Neural cell (in vitro differentiated cells): Measurements from ENCODE around the gene CDH20. TPM values are rescaled to one million over a fixed set of nuclear protein-coding genes. Genes with fewer than 3 reads are reported as not detected.

ENCODE experiments used
- H2AFZ ChIP-seq: fragments of 200-600, 300-800 bp; sonication (generic), shearing (Covaris generic); 2 replicates; pipeline ENCODE4 v1.6.0; 2014; ENCODE audit warnings: low read depth, mild to moderate bottlenecking, antibody characterized with exemption, low read length, moderate library complexity
- H3F3A ChIP-seq: fragments of 200-600 bp; shearing (Covaris generic); 2 replicates; pipeline ENCODE4 v1.6.1; 2016; ENCODE audit warnings: mild to moderate bottlenecking, moderate library complexity, mixed read lengths, antibody characterized with exemption, low read length; ENCODE audit not compliant: insufficient read depth, poor library complexity, severe bottlenecking
- H3K27ac ChIP-seq: fragments of 200-600, 300-800 bp; sonication (generic), shearing (Covaris generic); 2 replicates; pipeline ENCODE4 v1.5.1; 2014; ENCODE audit warnings: mild to moderate bottlenecking, low read length, moderate library complexity
- H3K27me3 ChIP-seq: fragments of 300-800, 200-600 bp; sonication (generic), shearing (Covaris generic); 2 replicates; pipeline ENCODE4 v1.6.0; 2014; ENCODE audit warnings: mild to moderate bottlenecking, low read depth, low read length, moderate library complexity; ENCODE audit not compliant: insufficient read depth
- H3K36me3 ChIP-seq: fragments of 300-800, 200-600 bp; sonication (generic), shearing (Covaris generic); 2 replicates; pipeline ENCODE4 v1.5.1; 2014; ENCODE audit warnings: mild to moderate bottlenecking, antibody characterized with exemption, low read length, moderate library complexity; ENCODE audit not compliant: insufficient read depth
- H3K4me2 ChIP-seq: fragments of 300-800, 200-600 bp; sonication (generic), shearing (Covaris generic); 2 replicates; pipeline ENCODE4 v1.6.0; 2014; ENCODE audit warnings: mild to moderate bottlenecking, low read length
- H3K4me3 ChIP-seq: fragments of 300-800, 200-600 bp; sonication (generic), shearing (Covaris generic); 2 replicates; pipeline ENCODE4 v1.5.1; 2014; ENCODE audit warnings: mild to moderate bottlenecking, low read length, moderate library complexity
- H3K79me2 ChIP-seq: fragments of 200-600 bp; shearing (Covaris generic); replicated peaks from 2 replicates; pipeline ENCODE4 v1.6.0; 2014; ENCODE audit warnings: mild to moderate bottlenecking, low read length, moderate library complexity; ENCODE audit not compliant: insufficient read depth
- H3K9ac ChIP-seq: fragments of 300-800, 200-600 bp; sonication (generic), shearing (Covaris generic); 2 replicates; pipeline ENCODE4 v1.6.1; 2016; ENCODE audit warnings: mild to moderate bottlenecking, low read length, mixed read lengths
- H3K9me2 ChIP-seq: fragments of 200-600 bp; shearing (Covaris generic); 2 replicates; pipeline ENCODE4 v1.6.1; 2016; ENCODE audit warnings: mild to moderate bottlenecking, low read length, mixed read lengths; ENCODE audit not compliant: insufficient read depth
- H3K9me3 ChIP-seq: fragments of 200-600, 300-800 bp; sonication (generic), shearing (Covaris generic); 2 replicates; pipeline ENCODE4 v1.6.1; 2016; ENCODE audit warnings: mild to moderate bottlenecking, mixed run types, low read length, moderate library complexity, mixed read lengths
- H4K20me1 ChIP-seq: fragments of 200-600 bp; shearing (Covaris generic); 2 replicates; pipeline ENCODE4 v1.6.1; 2016; ENCODE audit warnings: mild to moderate bottlenecking, mixed run types; ENCODE audit not compliant: insufficient read depth
- CTCF ChIP-seq: fragments of 450-650 bp; IDR thresholded peaks from 2 replicates; pipeline ENCODE4 v1.5.1; 2014; ENCODE audit warnings: antibody characterized with exemption, mild to moderate bottlenecking, moderate library complexity; ENCODE audit not compliant: poor library complexity, severe bottlenecking
- EP300 ChIP-seq: fragments of 450-650 bp; conservative IDR thresholded peaks from 2 replicates; pipeline ENCODE4 v1.6.1; 2014; ENCODE audit warnings: antibody characterized with exemption, mild to moderate bottlenecking, moderate library complexity; ENCODE audit not compliant: poor library complexity, severe bottlenecking
- EZH2 ChIP-seq: fragments of 200-600, 300-800 bp; shearing (Covaris generic), sonication (generic); IDR thresholded peaks from 2 replicates; pipeline ENCODE4 v1.6.1; 2014; ENCODE audit warnings: antibody characterized with exemption, low read length, borderline replicate concordance, mild to moderate bottlenecking; ENCODE audit not compliant: insufficient read depth, poor library complexity, severe bottlenecking
- MXI1 ChIP-seq: fragments of 450-650 bp; conservative IDR thresholded peaks from 2 replicates; pipeline ENCODE4 v1.6.1; 2014; ENCODE audit warnings: antibody characterized with exemption, mild to moderate bottlenecking; ENCODE audit not compliant: poor library complexity, severe bottlenecking
- POLR2AphosphoS5 ChIP-seq: IDR thresholded peaks from 2 replicates; pipeline ENCODE4 v1.6.1; 2012
- RAD21 ChIP-seq: fragments of 450-650 bp; conservative IDR thresholded peaks from 2 replicates; pipeline ENCODE4 v1.6.1; 2014; ENCODE audit warnings: antibody characterized with exemption, mild to moderate bottlenecking, moderate library complexity
- REST ChIP-seq: IDR thresholded peaks from 2 replicates; pipeline ENCODE4 v1.6.1; 2012; ENCODE audit warnings: borderline replicate concordance
- SMC3 ChIP-seq: fragments of 450-650 bp; conservative IDR thresholded peaks from 2 replicates; pipeline ENCODE4 v1.6.1; 2014; ENCODE audit warnings: antibody characterized with exemption, mild to moderate bottlenecking, moderate library complexity; ENCODE audit not compliant: poor library complexity
- TAF1 ChIP-seq: IDR thresholded peaks from 2 replicates; pipeline ENCODE4 v1.6.1; 2012; ENCODE audit warnings: low read depth
- polyA plus RNA-seq: library from polyadenylated mRNA; depleted of rRNA; stranded (reverse); fragments of >200 nt; gene quantifications from 2 replicates; pipeline ENCODE4 v1.2.3, GENCODE V29; 2014

CDH20 gene
- polyA plus RNA-seq, 1 donor from 2014 or later: 1.7 TPM

GRCh38 chr18:61572084-61572655, 238.9 kb downstream of the CDH20 start:
- H3F3A ChIP-seq: no peaks in the 10 kb centered on the region
- TF ChIP-seq EZH2 (no peak), RAD21 (no peak), MXI1 (no peak), TAF1 (no peak), SMC3 (no peak), CTCF (no peak), REST (no peak), POLR2AphosphoS5 (no peak), EP300 (no peak)
- no peaks in the 10 kb centered on the region for H3K27me3 ChIP-seq
- no peaks in the 10 kb centered on the region for H3K79me2 ChIP-seq
- H4K20me1 ChIP-seq: no peaks in the 10 kb centered on the region
- H3K9me2 ChIP-seq: no peaks in the 10 kb centered on the region
- H3K4me2 ChIP-seq: no peak overlapping the region
- no peak overlapping the region for H3K9ac ChIP-seq
- H3K9me3 ChIP-seq: no peaks in the 10 kb centered on the region
- no peak overlapping the region for H2AFZ ChIP-seq
- no peak overlapping the region for H3K27ac ChIP-seq
- H3K36me3 ChIP-seq: no peaks in the 10 kb centered on the region
- H3K4me3 ChIP-seq: no peak overlapping the region

- Histone ChIP-seq H3F3A (no peaks in the 10 kb centered on the region), H3K4me2 (no peak overlapping the region), H3K27me3 (no peaks in the 10 kb centered on the region), H3K9me2 (no peaks in the 10 kb centered on the region), H3K9ac (no peak overlapping the region), H2AFZ (no peak overlapping the region), H4K20me1 (no peaks in the 10 kb centered on the region), H3K4me3 (no peak overlapping the region), H3K36me3 (no peaks in the 10 kb centered on the region), H3K9me3 (no peaks in the 10 kb centered on the region), H3K79me2 (no peaks in the 10 kb centered on the region), H3K27ac (no peak overlapping the region)
- no peak for TF ChIP-seq MXI1
- TF ChIP-seq SMC3: no peak
- no peak for TF ChIP-seq POLR2AphosphoS5
- TF ChIP-seq EZH2: no peak
- TF ChIP-seq CTCF: no peak
- no peak for TF ChIP-seq REST
- no peak for TF ChIP-seq RAD21
- no peak for TF ChIP-seq EP300
- TF ChIP-seq TAF1: no peak
These were observed 239.6 kb downstream of the CDH20 start for GRCh38 chr18:61572871-61573270.
